MCF 10A (cell line): Measurements from ENCODE around the gene ACCS. TPM values are rescaled to one million over a fixed set of nuclear protein-coding genes. Genes with fewer than 3 reads are reported as not detected.

Experiments used
- Bru-seq: library from RNA; stranded (reverse); fragments of 400-500 nt; gene quantifications from one replicate; lab custom pipeline; 2021; lab: Mats Ljungman, UMichigan
- BruChase-seq, 2 experiments: library from RNA; stranded (reverse); fragments of 400-500 nt; gene quantifications; one replicate each; lab custom pipeline; 2021; lab: Mats Ljungman, UMichigan
- BruUV-seq: library from RNA; stranded (reverse); fragments of 400-500 nt; replicated peaks from 2 replicates; lab custom pipeline; 2021; lab: Mats Ljungman, UMichigan
- CTCF ChIA-PET: fragments of 300-600 bp; sonication (Branson Sonifier 250); formaldehyde crosslinking; extraction: SDS; loops from one replicate; lab custom pipeline; 2021; ENCODE audit warnings: antibody characterized with exemption, inconsistent platforms; lab: Yijun Ruan, JAX
- POLR2A ChIA-PET: fragments of 300-600, 350-650 bp; sonication (Branson Sonifier 250); formaldehyde crosslinking; extraction: SDS; loops from one replicate; lab custom pipeline; 2020; ENCODE audit warnings: antibody characterized with exemption, inconsistent platforms; lab: Yijun Ruan, JAX
- DNase-seq: peaks from one replicate; pipeline ENCODE4 v3.0.0-alpha.2; 2018; ENCODE audit not compliant: unreplicated experiment
- H3K27ac Mint-ChIP-seq: one replicate; pipeline ENCODE4 v1.8.0; 2022; ENCODE audit warnings: mild to moderate bottlenecking, low read depth, mixed read lengths; ENCODE audit not compliant: unreplicated experiment
- H3K27me3 Mint-ChIP-seq: one replicate; pipeline ENCODE4 v1.8.0; 2022; ENCODE audit warnings: mixed read lengths; ENCODE audit not compliant: insufficient read depth, unreplicated experiment
- H3K36me3 Mint-ChIP-seq: one replicate; pipeline ENCODE4 v1.8.0; 2022; ENCODE audit warnings: mild to moderate bottlenecking, moderate library complexity, mixed read lengths; ENCODE audit not compliant: insufficient read depth, unreplicated experiment
- H3K4me1 Mint-ChIP-seq: one replicate; pipeline ENCODE4 v1.8.0; 2022; ENCODE audit warnings: mixed read lengths; ENCODE audit not compliant: insufficient read depth, unreplicated experiment
- H3K4me3 Mint-ChIP-seq: one replicate; pipeline ENCODE4 v1.8.0; 2022; ENCODE audit warnings: mild to moderate bottlenecking, moderate library complexity, mixed read lengths; ENCODE audit not compliant: unreplicated experiment
- H3K9me3 Mint-ChIP-seq: one replicate; pipeline ENCODE4 v1.8.0; 2022; ENCODE audit warnings: mixed read lengths; ENCODE audit not compliant: unreplicated experiment
- CTCF ChIP-seq: fragments of 200-600 bp; IDR thresholded peaks from one replicate; pipeline ENCODE4 v1.8.0; 2022; ENCODE audit warnings: antibody characterized with exemption, mild to moderate bottlenecking; ENCODE audit not compliant: unreplicated experiment
- intact Hi-C: fragments of 100-400 bp; cut with micrococcal nuclease; formaldehyde crosslinking; loops from 2 replicates; pipeline ENCODE4 v1.14.1; 2022
- long read RNA-seq: library from polyadenylated mRNA; stranded (forward); transcript quantifications from one replicate; pipeline ENCODE4 v2.0.0, GENCODE V29; 2022
- total RNA-seq: library from RNA; stranded (reverse); gene quantifications from 2 replicates; pipeline ENCODE4 v1.2.3, GENCODE V29; 2022

The ACCS gene
- total RNA-seq (7.9 and 12.0 TPM in 2 replicates), Bru-seq, nascent RNA (percentile 59 among the genes with signal in this experiment), BruChase-seq, experiment 1, labeled RNA remaining after a 6-hour chase (percentile 69 among the genes with signal in this experiment), BruChase-seq, experiment 2, labeled RNA remaining after a 2-hour chase (percentile 63 among the genes with signal in this experiment)
- long read RNA-seq, partial matches to known transcripts = 0 of 6 reads
- long read RNA-seq, other reads (novel, unspliced or antisense) = 4 of 6 reads

- POLR2A ChIA-PET = interaction anchor here (0.6 to 2.7 kb wide), 8 partner anchors 9 to 185 kb away, joined by 3 to 16 read pairs (median 4); partner anchors contain the start of gene EXT2
- CTCF ChIA-PET = interaction anchor here (0.5 to 1.6 kb wide), 10 partner anchors 9 to 176 kb away, joined by 3 to 7 read pairs (median 3); partner anchors contain the start of gene EXT2
- no peaks in the 10 kb centered on the region for H3K36me3 Mint-ChIP-seq
- no TSS peak for BruUV-seq
- intact Hi-C loops = no loop called here
- no peaks in the 10 kb centered on the region for H3K27me3 Mint-ChIP-seq
- H3K27ac Mint-ChIP-seq = peak within 1 kb of the TSS; percentile 89
- DNase-seq = peak; percentile 85
- no peaks in the 10 kb centered on the region for H3K9me3 Mint-ChIP-seq
- peak within 1 kb of the TSS; percentile 78 for H3K4me3 Mint-ChIP-seq
- peak; percentile 56 for TF ChIP-seq CTCF
- H3K4me1 Mint-ChIP-seq = peaks cover 11% of the 10 kb centered on the region
Observed at GRCh38 chr11:44065841-44066731, at the start of gene ACCS. TSS of gene ACCS (plus strand) at chr11:44066270. CDS start at chr11:44067628, 1,358 bp downstream.

- POLR2A ChIA-PET = interaction anchor here (0.6 to 0.7 kb wide), 2 partner anchors 27 to 584 kb away, joined by 3 to 5 read pairs; no protein-coding TSS in a partner anchor
- no peak for TF ChIP-seq CTCF
- CTCF ChIA-PET = interaction anchor here (0.6 to 1.2 kb wide), 3 partner anchors 21 to 1420 kb away, joined by 3 read pairs; no protein-coding TSS in a partner anchor
Observed at GRCh38 chr11:44016546-44017442, 49.3 kb upstream of the ACCS start.

GRCh38 chr11:44017443-44018126 lies 48.5 kb upstream of the ACCS start:
- ChIA-PET CTCF (interaction anchor here (0.6 to 1.2 kb wide), 3 partner anchors 20 to 1421 kb away, joined by 3 read pairs; no protein-coding TSS in a partner anchor), POLR2A (interaction anchor here (0.6 to 0.7 kb wide), 2 partner anchors 26 to 583 kb away, joined by 3 to 5 read pairs; no protein-coding TSS in a partner anchor)
- no peak overlapping the region for H3K4me3 Mint-ChIP-seq
- DNase-seq = no peak
- no peak overlapping the region for H3K27ac Mint-ChIP-seq
- no TSS peak for BruUV-seq
- no peaks in the 10 kb centered on the region for H3K36me3 Mint-ChIP-seq
- intact Hi-C loops = no loop called here
- no peak for TF ChIP-seq CTCF
- H3K4me1 Mint-ChIP-seq = no peaks in the 10 kb centered on the region
- H3K9me3 Mint-ChIP-seq = peaks cover 18% of the 10 kb centered on the region
- peaks cover 4% of the 10 kb centered on the region for H3K27me3 Mint-ChIP-seq

More at GRCh38 chr11:44016546-44017442, 49.3 kb upstream of the ACCS start:
- no TSS peak for BruUV-seq
- Mint-ChIP-seq H3K4me3 (no peak overlapping the region), H3K4me1 (no peaks in the 10 kb centered on the region), H3K27me3 (peaks cover 3% of the 10 kb centered on the region), H3K36me3 (no peaks in the 10 kb centered on the region), H3K9me3 (peaks cover 10% of the 10 kb centered on the region), H3K27ac (no peak overlapping the region)
- intact Hi-C loops = no loop called here
- no peak for DNase-seq
